ENCODE data around the gene COPRS.

Gene COPRS

GRCh38 chr17:31869797-31870568, 10.9 kb upstream of the COPRS start:
- DNase-seq (ENCODE audit: low read depth), result peak; percentile 7
- no peak overlapping the region for H3K4me3 ChIP-seq (ENCODE audit: low read depth, low read length)
- TF ChIP-seq, protein P1, sequence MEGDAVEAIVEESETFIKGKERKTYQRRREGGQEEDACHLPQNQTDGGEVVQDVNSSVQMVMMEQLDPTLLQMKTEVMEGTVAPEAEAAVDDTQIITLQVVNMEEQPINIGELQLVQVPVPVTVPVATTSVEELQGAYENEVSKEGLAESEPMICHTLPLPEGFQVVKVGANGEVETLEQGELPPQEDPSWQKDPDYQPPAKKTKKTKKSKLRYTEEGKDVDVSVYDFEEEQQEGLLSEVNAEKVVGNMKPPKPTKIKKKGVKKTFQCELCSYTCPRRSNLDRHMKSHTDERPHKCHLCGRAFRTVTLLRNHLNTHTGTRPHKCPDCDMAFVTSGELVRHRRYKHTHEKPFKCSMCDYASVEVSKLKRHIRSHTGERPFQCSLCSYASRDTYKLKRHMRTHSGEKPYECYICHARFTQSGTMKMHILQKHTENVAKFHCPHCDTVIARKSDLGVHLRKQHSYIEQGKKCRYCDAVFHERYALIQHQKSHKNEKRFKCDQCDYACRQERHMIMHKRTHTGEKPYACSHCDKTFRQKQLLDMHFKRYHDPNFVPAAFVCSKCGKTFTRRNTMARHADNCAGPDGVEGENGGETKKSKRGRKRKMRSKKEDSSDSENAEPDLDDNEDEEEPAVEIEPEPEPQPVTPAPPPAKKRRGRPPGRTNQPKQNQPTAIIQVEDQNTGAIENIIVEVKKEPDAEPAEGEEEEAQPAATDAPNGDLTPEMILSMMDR (IDR thresholded peaks at IDR 0.05; ENCODE audit: control insufficient read depth, extremely low read depth, insufficient read depth), result no peak

- H3K4me3 ChIP-seq (ENCODE audit: low read depth, low read length), result no peak overlapping the region
- no peak for DNase-seq (ENCODE audit: low read depth)
- TF ChIP-seq, protein P1 (IDR thresholded peaks at IDR 0.05; ENCODE audit: control insufficient read depth, extremely low read depth, insufficient read depth), result no peak
These were observed 10.0 kb upstream of the COPRS start for GRCh38 chr17:31869031-31869430.

DNA sequence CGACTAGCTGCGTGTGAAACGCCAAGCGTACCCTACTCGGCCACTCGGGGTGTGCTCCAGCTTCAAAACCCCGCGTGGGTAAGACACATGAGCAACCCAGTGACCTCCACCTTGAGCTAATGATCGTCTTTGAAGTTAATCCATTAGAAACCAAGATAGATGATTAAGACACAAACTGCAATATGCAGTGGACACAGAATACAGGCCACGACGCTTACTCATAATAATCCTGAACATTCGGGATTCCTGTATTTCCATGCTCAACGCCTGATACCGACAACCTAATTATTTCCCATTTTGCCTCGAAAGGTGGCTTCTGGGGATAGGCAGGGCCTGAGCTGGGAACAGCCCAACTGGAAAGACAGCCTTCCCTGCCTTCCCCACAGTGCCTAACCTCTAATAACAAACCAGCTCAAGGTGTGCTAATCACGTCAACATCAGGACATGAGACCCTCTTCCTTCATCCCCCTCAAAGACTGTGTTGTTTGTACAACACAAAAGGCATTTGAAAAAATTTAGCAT, 504 bp upstream of the COPRS start:
- DNase-seq (ENCODE audit: low read depth), result no peak
- peak overlapping the region; percentile 46 for H3K4me3 ChIP-seq (ENCODE audit: low read depth, low read length)
- TF ChIP-seq, protein P1 (IDR thresholded peaks at IDR 0.05; ENCODE audit: control insufficient read depth, extremely low read depth, insufficient read depth), result no peak

GRCh38 chr17:31857920-31858641, 963 bp downstream of the COPRS start:
- no peak for DNase-seq (ENCODE audit: low read depth)
- TF ChIP-seq, protein P1 (IDR thresholded peaks at IDR 0.05; ENCODE audit: control insufficient read depth, extremely low read depth, insufficient read depth), result no peak
- peak overlapping the region; percentile 64 for H3K4me3 ChIP-seq (ENCODE audit: low read depth, low read length)

GRCh38 chr17:31856750-31857149, 2.3 kb downstream of the COPRS start:
- DNase-seq (ENCODE audit: low read depth), result no peak
- no peak overlapping the region for H3K4me3 ChIP-seq (ENCODE audit: low read depth, low read length)
- TF ChIP-seq, protein P1 (IDR thresholded peaks at IDR 0.05; ENCODE audit: control insufficient read depth, extremely low read depth, insufficient read depth), result no peak

- TF ChIP-seq, protein P1 (IDR thresholded peaks at IDR 0.05; ENCODE audit: control insufficient read depth, extremely low read depth, insufficient read depth), result no peak
- H3K4me3 ChIP-seq (ENCODE audit: low read depth, low read length), result no peak overlapping the region
- DNase-seq (ENCODE audit: low read depth), result no peak
These were observed 4.4 kb downstream of the COPRS start for GRCh38 chr17:31854672-31855071.
